Fibroblast of lung (primary cell): ENCODE measurements around the gene LHFPL2. TPM values are rescaled to one million over a fixed set of nuclear protein-coding genes. Genes with fewer than 3 reads are reported as not detected.

Experiments
- DNase-seq, 2 donors: peaks; one replicate each; pipeline versions ENCODE4 v3.0.0 to v3.0.0-alpha.2; 2010; ENCODE audit warnings: low read depth in 2 of 2
- H2AFZ ChIP-seq: 2 replicates; pipeline ENCODE4 v1.5.1; 2012; ENCODE audit warnings: low read length, control low read depth, inconsistent platforms
- H3K27ac ChIP-seq: 2 replicates; pipeline ENCODE4 v1.5.1; 2011; ENCODE audit warnings: low read length, control low read depth; ENCODE audit not compliant: insufficient read depth
- H3K27me3 ChIP-seq: 2 replicates; pipeline ENCODE4 v1.5.1; 2011; ENCODE audit warnings: mild to moderate bottlenecking, low read length; ENCODE audit not compliant: control insufficient read depth, insufficient read depth
- H3K36me3 ChIP-seq: 2 replicates; pipeline ENCODE4 v1.5.1; 2011; ENCODE audit warnings: low read length; ENCODE audit not compliant: control insufficient read depth, insufficient read depth
- H3K4me1 ChIP-seq: 2 replicates; pipeline ENCODE4 v1.5.1; 2011; ENCODE audit warnings: low read length; ENCODE audit not compliant: control insufficient read depth, insufficient read depth; ENCODE audit errors: extremely low read depth
- H3K4me2 ChIP-seq: 2 replicates; pipeline ENCODE4 v1.5.1; 2011; ENCODE audit warnings: low read length, control low read depth; ENCODE audit not compliant: insufficient read depth; ENCODE audit errors: extremely low read depth
- H3K4me3 ChIP-seq, 4 experiments: fragments of 200-600 bp in 1 of 4; sonication (generic) in 1 of 4; replicated peaks in 1 of 4; 2 replicates each; pipeline ENCODE4 v1.5.1; 2011 to 2016; ENCODE audit warnings: low read length in 4 of 4, low read depth in 3 of 4, mild to moderate bottlenecking in 3 of 4, control low read depth in 2 of 4, inconsistent platforms in 1 of 4, mixed read lengths in 1 of 4; ENCODE audit not compliant: insufficient read depth in 1 of 4; ENCODE audit errors: control extremely low read depth in 1 of 4
- H3K79me2 ChIP-seq: 2 replicates; pipeline ENCODE4 v1.5.1; 2012; ENCODE audit warnings: mild to moderate bottlenecking, low read length, inconsistent platforms; ENCODE audit not compliant: control insufficient read depth, insufficient read depth
- H3K9ac ChIP-seq: 2 replicates; pipeline ENCODE4 v1.5.1; 2011; ENCODE audit warnings: mild to moderate bottlenecking, low read length, control low read depth; ENCODE audit not compliant: insufficient read depth
- H3K9me3 ChIP-seq: 2 replicates; pipeline ENCODE4 v1.5.1; 2012; ENCODE audit warnings: low read depth, low read length; ENCODE audit not compliant: control insufficient read depth, insufficient read depth
- H4K20me1 ChIP-seq: 2 replicates; pipeline ENCODE4 v1.5.1; 2011; ENCODE audit warnings: low read length; ENCODE audit not compliant: control insufficient read depth, insufficient read depth; ENCODE audit errors: extremely low read depth
- CTCF ChIP-seq, 2 donors: IDR thresholded peaks in 1 of 2; conservative IDR thresholded peaks in 1 of 2; 1 replicate in 1 of 2; 2 replicates in 1 of 2; pipeline ENCODE4 v1.5.1; 2011 to 2012; ENCODE audit warnings: low read length in 2 of 2, control low read depth in 1 of 2, inconsistent platforms in 1 of 2, low read depth in 1 of 2, mild to moderate bottlenecking in 1 of 2
- EZH2 ChIP-seq: IDR thresholded peaks from 2 replicates; pipeline ENCODE4 v1.5.1; 2012; ENCODE audit warnings: low read length, control low read depth, mild to moderate bottlenecking; ENCODE audit errors: missing control alignments
- polyA plus RNA-seq, 2 donors: library from polyadenylated mRNA; depleted of rRNA in 1 of 2; stranded (reverse) in 1 of 2; unstranded in 1 of 2; fragments of >200 nt; gene quantifications; 2 replicates each; pipeline ENCODE4 v1.2.1, GENCODE V29; 2011 to 2012; ENCODE audit warnings: missing spikeins in 1 of 2
- total RNA-seq: library from RNA; depleted of rRNA; stranded (reverse); fragments of >200 nt; gene quantifications from 2 replicates; pipeline ENCODE4 v1.2.1, GENCODE V29; 2014

Gene LHFPL2
- total and polyA plus RNA-seq, 2 donors (not counting 1 experiment from before 2014, with no cell fraction given): 13.7 to 51.4 TPM

GRCh38 chr5:78544561-78545201, 103.9 kb downstream of the LHFPL2 start:
- Histone ChIP-seq H3K4me3 (no peak overlapping the region), H3K27ac (peak overlapping the region; percentile 34), H3K4me1 (peaks cover 22% of the 10 kb centered on the region), H3K27me3 (no peaks in the 10 kb centered on the region), H4K20me1 (no peaks in the 10 kb centered on the region), H3K79me2 (no peaks in the 10 kb centered on the region), H3K4me2 (peak overlapping the region; percentile 51), H3K36me3 (no peaks in the 10 kb centered on the region), H3K9me3 (no peaks in the 10 kb centered on the region), H3K9ac (no peak overlapping the region), H2AFZ (no peak overlapping the region)
- TF ChIP-seq EZH2 (no peak), CTCF (conservative IDR thresholded peaks at IDR 0.05 in 1 of 2, IDR thresholded peaks at IDR 0.05 in 1 of 2; ENCODE audit: low read depth in 1 of 2, low read length in 2 of 2) (no peak)
- DNase-seq: peak; percentile 94

GRCh38 chr5:78543916-78544315, 104.7 kb downstream of the LHFPL2 start:
- Histone ChIP-seq H2AFZ (no peak overlapping the region), H3K36me3 (no peaks in the 10 kb centered on the region), H3K4me2 (no peak overlapping the region), H3K4me3 (no peak overlapping the region), H4K20me1 (no peaks in the 10 kb centered on the region), H3K9me3 (no peaks in the 10 kb centered on the region), H3K27me3 (no peaks in the 10 kb centered on the region), H3K27ac (no peak overlapping the region), H3K4me1 (peaks cover 22% of the 10 kb centered on the region), H3K9ac (no peak overlapping the region), H3K79me2 (no peaks in the 10 kb centered on the region)
- TF ChIP-seq CTCF (conservative IDR thresholded peaks at IDR 0.05 in 1 of 2, IDR thresholded peaks at IDR 0.05 in 1 of 2; ENCODE audit: low read depth in 1 of 2, low read length in 2 of 2) (no peak), EZH2 (no peak)
- DNase-seq: no peak

DNA sequence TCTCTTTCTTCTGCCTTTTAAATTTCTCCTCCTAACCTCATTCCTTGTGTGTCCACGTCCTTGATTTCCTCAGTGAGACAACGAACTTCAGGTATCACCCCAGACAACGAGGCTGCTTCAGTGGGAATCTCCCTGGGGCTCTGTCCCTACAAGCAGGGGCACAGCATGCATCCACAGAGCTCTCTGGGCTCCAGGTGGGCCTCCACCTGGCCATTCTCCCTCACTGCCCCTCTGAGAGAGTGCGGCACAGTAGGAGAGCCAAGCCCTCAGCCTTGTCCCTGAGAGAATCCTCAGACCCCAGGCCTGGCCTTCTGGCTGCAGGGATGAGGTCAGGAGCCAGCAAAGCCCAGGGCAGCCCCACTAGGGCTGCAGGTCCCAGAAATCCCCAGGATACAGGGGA, 105.3 kb downstream of the LHFPL2 start:
- Histone ChIP-seq H4K20me1 (no peaks in the 10 kb centered on the region), H3K9ac (no peak overlapping the region), H3K9me3 (no peaks in the 10 kb centered on the region), H2AFZ (no peak overlapping the region), H3K4me1 (peaks cover 22% of the 10 kb centered on the region), H3K36me3 (no peaks in the 10 kb centered on the region), H3K27me3 (no peaks in the 10 kb centered on the region), H3K4me3 (no peak overlapping the region), H3K4me2 (no peak overlapping the region), H3K79me2 (no peaks in the 10 kb centered on the region), H3K27ac (no peak overlapping the region)
- no peak for DNase-seq
- TF ChIP-seq CTCF (conservative IDR thresholded peaks at IDR 0.05 in 1 of 2, IDR thresholded peaks at IDR 0.05 in 1 of 2; ENCODE audit: low read depth in 1 of 2, low read length in 2 of 2) (no peak), EZH2 (no peak)
